Pancreas (tissue), 10 donors: ENCODE measurements around the gene GAS2L1. TPM values are rescaled to one million over a fixed set of nuclear protein-coding genes. Genes with fewer than 3 reads are reported as not detected.

Source experiments
- ATAC-seq, 4 donors: fragments of 200-7000 bp; cut with Tn5 transposase; one replicate each; pipeline versions ENCODE4 v1.8.0 to v1.9.1; 2020; ENCODE audit warnings: mild to moderate bottlenecking in 4 of 4, moderate library complexity in 4 of 4
- DNase-seq, 6 donors: peaks; one replicate each; pipeline ENCODE4 v3.0.0-alpha.2; 2020
- FAIRE-seq: peaks from 2 replicates; lab custom pipeline; 2012; peaks lifted over from hg19 to GRCh38; lab: Jason Lieb, UNC
- H3K27ac ChIP-seq, 4 donors: fragments of 200-600 bp; sonication (generic); 1 replicate in 3 of 4; 2 replicates in 1 of 4; pipeline versions ENCODE4 v1.5.0 to v1.8.0; 2020
- H3K27me3 ChIP-seq, 4 donors: fragments of 200-600 bp; one replicate each; pipeline ENCODE4 v1.8.0; 2021
- H3K36me3 ChIP-seq, 3 donors: fragments of 200-600 bp; sonication (generic) in 1 of 3; one replicate each; pipeline versions ENCODE4 v1.5.0 to v1.8.0; 2020 to 2021
- H3K4me1 ChIP-seq, 3 donors: fragments of 200-600 bp; one replicate each; pipeline ENCODE4 v1.8.0; 2021
- H3K4me3 ChIP-seq, 4 donors: fragments of 200-600 bp; sonication (generic) in 2 of 4; one replicate each; pipeline versions ENCODE4 v1.5.0 to v1.8.0; 2020 to 2021
- H3K9me3 ChIP-seq, 4 donors: fragments of 200-600 bp; one replicate each; pipeline ENCODE4 v1.8.0; 2021
- CTCF ChIP-seq, 4 donors: fragments of 200-600 bp; sonication (generic) in 3 of 4; IDR thresholded peaks; one replicate each; pipeline versions ENCODE4 v1.5.0 to v1.8.0; 2021; ENCODE audit warnings: antibody characterized with exemption in 4 of 4
- WGBS, 2 donors: extraction: QIAGEN DNeasy Blood & Tissue Kit; methylation state at CpG; one replicate each; pipeline ENCODE4 v1.1.7; 2013; 5-methylcytosine and 5-hydroxymethylcytosine counted together
- intact Hi-C, 3 donors: fragments of 100-400 bp; cut with DNase I; formaldehyde crosslinking; loops; one replicate each; pipeline versions ENCODE4 v1.11.1 to v1.14.2; 2022
- polyA plus RNA-seq, 2 donors: library from polyadenylated mRNA; stranded (reverse); fragments of 200-250 nt; gene quantifications; one replicate each; pipeline ENCODE4 v1.2.3, GENCODE V29; 2013
- total RNA-seq, 6 donors: library from RNA; stranded (reverse); fragmentation: NEBNext Ultra II Directional in 4 of 6; extraction: Animal tissue kit (Norgen Biotek cat#: 25700) in 4 of 6; gene quantifications; one replicate each; pipeline versions ENCODE4 v1.2.1 to v1.2.4, GENCODE V29; 2021 to 2023
- donor health status: healthy with polysubstance abuse.
- donor health status: DM: no; HTN: no; CAD: no; lungs with moderate emphysema.
- donor health status: DM: no; HTN: no; CAD: no.
- donor health status: control.
- donor health status: control.
- donor health status: Bipolar disorder and iron deficiency.
- donor health status: DM: yes; HTN: yes; CAD: no.
- donor health status: DM: no; HTN: no; CAD: no.
- donor health status: DM: no; HTN: no; CAD: no.
- donor health status: DM: yes; HTN: yes; CAD: no.

The GAS2L1 gene
- total and polyA plus RNA-seq, 8 donors, result 5.2 to 13.6 (median 8.7) TPM

GRCh38 chr22:29339381-29340235 lies 33.2 kb downstream of the GAS2L1 start:
- intact Hi-C loops, result no loop called here
- TF ChIP-seq CTCF (IDR thresholded peaks at IDR 0.05), result no peak
- Histone ChIP-seq H3K9me3 (no peaks in the 10 kb centered on the region), H3K4me1 (peaks cover 29 to 31% (median 31%) of the 10 kb centered on the region in 3 donors), H3K27ac (no peak overlapping the region), H3K36me3 (peaks cover 8 to 42% (median 9%) of the 10 kb centered on the region in 3 donors), H3K4me3 (no peak overlapping the region), H3K27me3 (no peaks in the 10 kb centered on the region)
- ATAC-seq (no peak), DNase-seq (peak in 1 of 6 donors; percentile 8), FAIRE-seq (no peak)
- WGBS, 2 donors, result 93 to 96% methylated on average over 23 of the region's 23 CpGs

GRCh38 chr22:29340566-29340965 lies 34.1 kb downstream of the GAS2L1 start:
- Histone ChIP-seq H3K27me3 (no peaks in the 10 kb centered on the region), H3K27ac (no peak overlapping the region), H3K4me3 (no peak overlapping the region), H3K36me3 (peaks cover 8 to 44% (median 9%) of the 10 kb centered on the region in 3 donors), H3K4me1 (peaks cover 29 to 31% (median 31%) of the 10 kb centered on the region in 3 donors), H3K9me3 (no peaks in the 10 kb centered on the region)
- intact Hi-C loops, result no loop called here
- WGBS, 2 donors, result 79 to 88% methylated on average over 8 of the region's 8 CpGs
- no peak for FAIRE-seq
- peak in 1 of 6 donors; percentile 71 for DNase-seq
- ATAC-seq, result no peak
- TF ChIP-seq CTCF (IDR thresholded peaks at IDR 0.05), result no peak

- Histone ChIP-seq H3K4me1 (peaks cover 29 to 31% (median 31%) of the 10 kb centered on the region in 3 donors), H3K27me3 (no peaks in the 10 kb centered on the region), H3K36me3 (peaks cover 8 to 48% (median 9%) of the 10 kb centered on the region in 3 donors), H3K27ac (peak overlapping the region; percentile 63 to 71 (median 68)), H3K9me3 (no peaks in the 10 kb centered on the region), H3K4me3 (no peak overlapping the region)
- TF ChIP-seq CTCF (IDR thresholded peaks at IDR 0.05), result no peak
- no peak for ATAC-seq
- DNase-seq, result peak in 1 of 6 donors; percentile 68
- no peak for FAIRE-seq
- WGBS, 2 donors, result 89 to 90% methylated on average over 25 of the region's 25 CpGs
- intact Hi-C loops, result no loop called here
Measured at GRCh38 chr22:29341056-29341848, 34.8 kb downstream of the GAS2L1 start.

DNA sequence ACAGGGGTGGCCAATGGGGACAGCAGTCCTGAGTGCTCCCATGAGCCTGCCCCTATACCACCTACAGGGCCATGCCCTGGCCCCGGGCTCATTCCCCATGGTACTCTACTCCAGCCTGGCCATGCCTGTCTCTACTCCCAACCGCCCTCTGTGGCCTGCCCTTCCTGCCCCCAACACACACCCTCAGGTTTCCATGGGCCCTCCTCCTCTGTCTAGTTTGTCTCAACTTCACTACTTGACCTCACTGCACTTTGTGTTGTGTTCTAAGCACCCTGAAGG lies 35.3 kb downstream of the GAS2L1 start:
- Histone ChIP-seq H3K36me3 (peaks cover 8 to 48% (median 9%) of the 10 kb centered on the region in 3 donors), H3K4me3 (no peak overlapping the region), H3K27me3 (no peaks in the 10 kb centered on the region), H3K27ac (peak overlapping the region; percentile 63 to 71 (median 68)), H3K4me1 (peaks cover 29 to 31% (median 31%) of the 10 kb centered on the region in 3 donors), H3K9me3 (no peaks in the 10 kb centered on the region)
- WGBS, 2 donors, result 86 to 97% methylated on average over 2 of the region's 2 CpGs
- intact Hi-C loops, result no loop called here
- no peak for FAIRE-seq
- peak in 1 of 6 donors; percentile 72 for DNase-seq
- TF ChIP-seq CTCF (IDR thresholded peaks at IDR 0.05), result no peak
- no peak for ATAC-seq
